ENCODE results near the gene PDIA5.
A peak's percentile ranks its signal among the peaks of the same experiment; 100 is the strongest.

Gene PDIA5

GRCh38 chr3:123066896-123067688 lies at the start of gene PDIA5:
PDIA5 (plus strand) TSS chr3:123067025; CDS start chr3:123067165, 140 bp downstream.
- DNase-seq (ENCODE audit: low spot score), result peak; percentile 98

- no peak for DNase-seq (ENCODE audit: low spot score)
These were observed 48.1 kb upstream of the PDIA5 start for GRCh38 chr3:123018683-123019082.

GRCh38 chr3:123019161-123019560 lies 47.7 kb upstream of the PDIA5 start:
- DNase-seq (ENCODE audit: low spot score), result no peak

- no peak for DNase-seq (ENCODE audit: low spot score)
These were observed 47.2 kb upstream of the PDIA5 start for GRCh38 chr3:123019591-123019990.

- no peak for DNase-seq (ENCODE audit: low spot score)
These were observed 46.1 kb upstream of the PDIA5 start for GRCh38 chr3:123020709-123021108.

GRCh38 chr3:123021388-123021787 lies 45.4 kb upstream of the PDIA5 start:
- no peak for DNase-seq (ENCODE audit: low spot score)

GRCh38 chr3:123021996-123022510 lies 44.8 kb upstream of the PDIA5 start:
- peak; percentile 50 for DNase-seq (ENCODE audit: low spot score)

- DNase-seq (ENCODE audit: low spot score), result no peak
These were observed 42.8 kb upstream of the PDIA5 start for GRCh38 chr3:123024056-123024455.

- DNase-seq (ENCODE audit: low spot score), result no peak
These were observed 40.9 kb upstream of the PDIA5 start for GRCh38 chr3:123025642-123026521.

GRCh38 chr3:123026565-123027291 lies 40.1 kb upstream of the PDIA5 start:
- DNase-seq (ENCODE audit: low spot score), result no peak

- no peak for DNase-seq (ENCODE audit: low spot score)
These were observed 39.3 kb upstream of the PDIA5 start, which contains the start of gene SEMA5B for GRCh38 chr3:123027292-123028232. SEMA5B (minus strand) TSS chr3:123027763; CDS start chr3:122961263, 66,500 bp downstream.

GRCh38 chr3:123028233-123028828 lies 38.5 kb upstream of the PDIA5 start:
- peak; percentile 90 for DNase-seq (ENCODE audit: low spot score)

GRCh38 chr3:123031051-123031450 lies 35.8 kb upstream of the PDIA5 start:
- no peak for DNase-seq (ENCODE audit: low spot score)

- no peak for DNase-seq (ENCODE audit: low spot score)
These were observed 34.8 kb upstream of the PDIA5 start for GRCh38 chr3:123032057-123032456.

- no peak for DNase-seq (ENCODE audit: low spot score)
These were observed 32.7 kb upstream of the PDIA5 start for GRCh38 chr3:123034120-123034519.

- DNase-seq (ENCODE audit: low spot score), result no peak
These were observed 31.8 kb upstream of the PDIA5 start for GRCh38 chr3:123034996-123035395.

GRCh38 chr3:123036352-123037014 lies 30.3 kb upstream of the PDIA5 start:
- DNase-seq (ENCODE audit: low spot score), result no peak

- no peak for DNase-seq (ENCODE audit: low spot score)
These were observed 29.8 kb upstream of the PDIA5 start for GRCh38 chr3:123037015-123037375.

GRCh38 chr3:123038751-123039150 lies 28.1 kb upstream of the PDIA5 start:
- no peak for DNase-seq (ENCODE audit: low spot score)

- DNase-seq (ENCODE audit: low spot score), result no peak
These were observed 27.6 kb upstream of the PDIA5 start for GRCh38 chr3:123039178-123039577.
